ENCODE results near the gene DPP6.

Gene DPP6

DNA sequence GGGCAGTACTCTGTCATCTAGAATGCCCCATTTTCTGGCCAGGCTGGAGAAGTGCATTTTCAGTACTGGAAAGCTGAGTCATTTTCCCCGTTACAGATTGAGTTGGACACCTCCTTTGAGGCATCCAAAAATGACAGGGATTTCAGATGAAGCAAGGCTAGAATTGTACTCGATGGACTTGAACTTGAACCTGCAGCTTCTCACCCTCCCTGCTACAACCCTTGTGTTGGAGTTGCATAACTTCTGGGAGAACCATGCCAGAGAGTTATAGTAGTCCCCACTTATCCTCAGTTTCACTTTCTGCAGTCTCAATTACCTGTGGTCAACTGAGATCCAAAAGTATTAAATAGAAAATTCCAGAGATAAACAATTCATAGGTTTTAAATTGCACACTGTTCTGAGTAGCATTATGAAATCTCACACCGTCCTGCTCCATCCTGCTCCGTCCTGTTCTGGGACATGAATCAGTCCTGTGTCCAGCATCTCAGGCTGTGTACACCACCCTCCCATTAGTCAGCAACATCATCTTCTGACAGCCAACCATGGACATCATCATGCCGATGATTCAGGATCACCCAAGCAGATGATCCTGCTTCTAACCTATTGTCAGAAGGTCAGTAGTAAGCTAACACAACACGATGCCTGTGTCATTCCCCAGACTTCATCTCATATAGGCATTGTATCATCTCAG lies 363.7 kb downstream of the DPP6 start:
- Histone ChIP-seq H3K4me2 (ENCODE audit: low read length) (no peak overlapping the region), H3K56ac (ENCODE audit: low read length) (no peak overlapping the region), H4K8ac (ENCODE audit: low read depth, low read length) (no peak overlapping the region), H3K79me1 (ENCODE audit: low read length) (no peaks in the 10 kb centered on the region), H3K4ac (ENCODE audit: low read depth, low read length) (no peak overlapping the region), H2BK120ac (ENCODE audit: low read depth, low read length) (no peak overlapping the region), H2AK5ac (ENCODE audit: low read length) (no peak overlapping the region), H3K4me3 (ENCODE audit: low read length) (no peak overlapping the region), H3K27ac (ENCODE audit: low read depth, low read length) (no peak overlapping the region), H2BK15ac (replicated peaks; ENCODE audit: low read depth) (no peak overlapping the region), H3K27me3 (ENCODE audit: insufficient read depth, low read length, poor library complexity) (no peaks in the 10 kb centered on the region), H4K5ac (ENCODE audit: low read length) (no peak overlapping the region), H3K79me2 (ENCODE audit: control insufficient read depth, insufficient read depth, low read length) (no peaks in the 10 kb centered on the region), H3K36me3 (ENCODE audit: control insufficient read depth, insufficient read depth, low read length) (no peaks in the 10 kb centered on the region), H3K9ac (ENCODE audit: low read length) (no peak overlapping the region), H3K4me1 (ENCODE audit: control insufficient read depth, low read depth, low read length) (no peaks in the 10 kb centered on the region), H3K23ac (ENCODE audit: low read length) (no peak overlapping the region), H2BK5ac (ENCODE audit: low read length) (no peak overlapping the region), H3K18ac (ENCODE audit: low read length) (no peak overlapping the region)
- WGBS (ENCODE audit: extremely low coverage, insufficient coverage, low lambda C conversion rate), result no CpG with 5 or more reads among the region's 6 CpGs
- no peak for DNase-seq

DNA sequence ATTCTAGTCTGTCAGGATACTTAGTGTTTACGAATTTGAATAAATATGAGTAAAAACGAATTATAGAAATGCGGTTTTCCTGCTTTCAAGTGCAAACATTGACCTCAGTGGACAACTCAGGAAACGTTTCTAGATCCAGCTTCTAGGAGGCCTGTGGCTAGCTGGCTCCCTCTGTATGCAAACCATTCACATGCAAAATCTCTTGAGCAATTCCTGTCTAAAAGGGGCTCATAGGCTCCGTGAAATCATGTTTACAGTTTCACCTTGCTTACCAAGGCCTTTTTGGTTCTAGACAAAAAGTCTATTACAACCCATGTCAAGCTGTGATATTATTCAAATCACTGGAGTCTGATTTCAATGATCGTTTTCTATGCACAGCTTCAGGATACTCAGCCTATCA lies 364.5 kb downstream of the DPP6 start:
- Histone ChIP-seq H3K4me1 (ENCODE audit: control insufficient read depth, low read depth, low read length) (no peaks in the 10 kb centered on the region), H3K27ac (ENCODE audit: low read depth, low read length) (no peak overlapping the region), H4K5ac (ENCODE audit: low read length) (no peak overlapping the region), H3K79me1 (ENCODE audit: low read length) (no peaks in the 10 kb centered on the region), H2BK5ac (ENCODE audit: low read length) (no peak overlapping the region), H2AK5ac (ENCODE audit: low read length) (no peak overlapping the region), H3K4me3 (ENCODE audit: low read length) (no peak overlapping the region), H3K36me3 (ENCODE audit: control insufficient read depth, insufficient read depth, low read length) (no peaks in the 10 kb centered on the region), H3K4me2 (ENCODE audit: low read length) (no peak overlapping the region), H3K23ac (ENCODE audit: low read length) (no peak overlapping the region), H3K79me2 (ENCODE audit: control insufficient read depth, insufficient read depth, low read length) (no peaks in the 10 kb centered on the region), H2BK15ac (replicated peaks; ENCODE audit: low read depth) (no peak overlapping the region), H2BK120ac (ENCODE audit: low read depth, low read length) (no peak overlapping the region), H3K9ac (ENCODE audit: low read length) (no peak overlapping the region), H3K56ac (ENCODE audit: low read length) (no peak overlapping the region), H3K27me3 (ENCODE audit: insufficient read depth, low read length, poor library complexity) (no peaks in the 10 kb centered on the region), H3K4ac (ENCODE audit: low read depth, low read length) (no peak overlapping the region), H4K8ac (ENCODE audit: low read depth, low read length) (no peak overlapping the region), H3K18ac (ENCODE audit: low read length) (no peak overlapping the region)
- no peak for DNase-seq
- no CpG with 5 or more reads among the region's 6 CpGs for WGBS (ENCODE audit: extremely low coverage, insufficient coverage, low lambda C conversion rate)

DNA sequence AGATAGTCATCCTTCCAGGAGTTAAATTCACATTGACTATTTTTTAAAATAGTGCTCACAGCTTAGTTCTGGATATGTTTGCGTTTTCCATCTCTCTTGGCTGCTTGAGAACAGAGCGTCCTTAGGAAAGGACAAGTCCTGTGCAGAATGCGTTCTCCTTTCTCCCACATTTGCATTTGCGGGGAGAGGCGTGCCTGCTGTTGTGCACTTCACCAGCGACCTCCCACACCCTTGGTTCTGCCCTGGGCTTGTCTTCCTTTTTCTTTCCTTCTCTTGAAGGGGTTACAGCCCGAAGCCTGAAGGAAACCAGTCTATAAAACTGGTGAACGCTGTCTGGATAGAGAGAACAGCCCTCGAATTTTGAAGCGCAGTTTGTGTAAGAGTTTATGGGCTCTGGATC lies 367.1 kb downstream of the DPP6 start:
- no peaks in the 10 kb centered on the region for H3K79me1 ChIP-seq (ENCODE audit: low read length)
- no peak overlapping the region for H3K27ac ChIP-seq (ENCODE audit: low read depth, low read length)
- H3K79me2 ChIP-seq (ENCODE audit: control insufficient read depth, insufficient read depth, low read length), result no peaks in the 10 kb centered on the region

DNA sequence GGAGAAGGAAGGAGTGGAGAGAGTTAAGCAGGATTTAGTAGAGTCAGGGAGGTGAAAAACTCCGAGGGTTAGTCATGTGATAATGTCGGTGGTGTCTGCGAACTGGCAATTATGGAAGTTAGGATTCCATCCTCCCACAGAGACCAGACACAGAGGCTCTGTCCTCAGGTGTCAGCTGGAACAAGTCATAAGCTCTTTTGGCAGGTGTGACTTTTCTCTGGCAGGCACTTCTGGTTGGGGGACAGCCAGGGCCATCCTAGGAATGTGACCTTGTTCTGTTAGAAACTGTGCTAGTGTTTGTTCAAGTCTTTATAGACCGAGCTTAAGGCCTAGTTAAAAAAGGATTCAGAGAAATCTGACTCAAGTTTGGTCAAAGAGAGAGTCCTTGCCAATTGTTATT lies 371.0 kb downstream of the DPP6 start:
- Histone ChIP-seq H3K4ac (ENCODE audit: low read depth, low read length) (no peak overlapping the region), H3K27me3 (ENCODE audit: insufficient read depth, low read length, poor library complexity) (no peaks in the 10 kb centered on the region), H3K9ac (ENCODE audit: low read length) (no peak overlapping the region), H3K23ac (ENCODE audit: low read length) (no peak overlapping the region), H4K8ac (ENCODE audit: low read depth, low read length) (no peak overlapping the region), H2BK15ac (replicated peaks; ENCODE audit: low read depth) (no peak overlapping the region), H3K18ac (ENCODE audit: low read length) (no peak overlapping the region), H3K56ac (ENCODE audit: low read length) (no peak overlapping the region), H4K5ac (ENCODE audit: low read length) (no peak overlapping the region), H3K79me2 (ENCODE audit: control insufficient read depth, insufficient read depth, low read length) (no peaks in the 10 kb centered on the region), H3K4me2 (ENCODE audit: low read length) (no peak overlapping the region), H3K79me1 (ENCODE audit: low read length) (no peaks in the 10 kb centered on the region), H2AK5ac (ENCODE audit: low read length) (no peak overlapping the region), H3K4me1 (ENCODE audit: control insufficient read depth, low read depth, low read length) (no peaks in the 10 kb centered on the region), H3K27ac (ENCODE audit: low read depth, low read length) (no peak overlapping the region), H3K4me3 (ENCODE audit: low read length) (no peak overlapping the region), H3K36me3 (ENCODE audit: control insufficient read depth, insufficient read depth, low read length) (no peaks in the 10 kb centered on the region), H2BK120ac (ENCODE audit: low read depth, low read length) (no peak overlapping the region), H2BK5ac (ENCODE audit: low read length) (no peak overlapping the region)
- WGBS (ENCODE audit: extremely low coverage, insufficient coverage, low lambda C conversion rate), result no CpG with 5 or more reads among the region's 4 CpGs
- DNase-seq, result no peak

More for the DNA sequence above, 367.1 kb downstream of the DPP6 start:
- no peak overlapping the region for H3K18ac ChIP-seq (ENCODE audit: low read length)
- no peaks in the 10 kb centered on the region for H3K36me3 ChIP-seq (ENCODE audit: control insufficient read depth, insufficient read depth, low read length)
- no peak overlapping the region for H3K9ac ChIP-seq (ENCODE audit: low read length)
- H3K4me1 ChIP-seq (ENCODE audit: control insufficient read depth, low read depth, low read length), result no peaks in the 10 kb centered on the region
- H4K8ac ChIP-seq (ENCODE audit: low read depth, low read length), result no peak overlapping the region
- no peak for DNase-seq
- no peak overlapping the region for H3K56ac ChIP-seq (ENCODE audit: low read length)
- WGBS (ENCODE audit: extremely low coverage, insufficient coverage, low lambda C conversion rate), result no CpG with 5 or more reads among the region's 10 CpGs
- H2BK120ac ChIP-seq (ENCODE audit: low read depth, low read length), result no peak overlapping the region
- no peaks in the 10 kb centered on the region for H3K27me3 ChIP-seq (ENCODE audit: insufficient read depth, low read length, poor library complexity)
- H3K4me3 ChIP-seq (ENCODE audit: low read length), result no peak overlapping the region
- H3K4me2 ChIP-seq (ENCODE audit: low read length), result no peak overlapping the region
- H3K23ac ChIP-seq (ENCODE audit: low read length), result no peak overlapping the region
- H4K5ac ChIP-seq (ENCODE audit: low read length), result no peak overlapping the region
- no peak overlapping the region for H3K4ac ChIP-seq (ENCODE audit: low read depth, low read length)
- H2AK5ac ChIP-seq (ENCODE audit: low read length), result no peak overlapping the region
- H2BK15ac ChIP-seq (replicated peaks; ENCODE audit: low read depth), result no peak overlapping the region
- no peak overlapping the region for H2BK5ac ChIP-seq (ENCODE audit: low read length)

DNA sequence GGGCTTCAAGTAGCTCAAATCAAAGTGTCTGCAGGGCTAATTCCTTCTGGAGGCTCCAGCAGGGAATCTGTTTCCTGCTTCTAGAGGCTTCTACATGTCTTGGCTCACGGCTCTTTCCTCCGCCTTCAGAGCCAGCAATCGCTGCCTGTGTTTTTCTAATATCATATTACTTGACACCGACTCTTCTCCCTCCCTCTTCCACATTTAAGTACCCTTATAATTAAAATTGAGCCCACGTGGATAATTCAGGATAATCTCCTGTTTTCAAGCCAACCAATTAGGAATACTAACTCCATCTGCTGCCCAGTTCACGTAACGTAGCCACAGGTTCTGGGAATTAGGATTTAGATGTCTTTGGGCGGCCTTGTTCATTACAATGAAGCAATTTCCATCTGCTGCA lies 372.2 kb downstream of the DPP6 start:
- H2BK15ac ChIP-seq (replicated peaks; ENCODE audit: low read depth), result no peak overlapping the region

DNA sequence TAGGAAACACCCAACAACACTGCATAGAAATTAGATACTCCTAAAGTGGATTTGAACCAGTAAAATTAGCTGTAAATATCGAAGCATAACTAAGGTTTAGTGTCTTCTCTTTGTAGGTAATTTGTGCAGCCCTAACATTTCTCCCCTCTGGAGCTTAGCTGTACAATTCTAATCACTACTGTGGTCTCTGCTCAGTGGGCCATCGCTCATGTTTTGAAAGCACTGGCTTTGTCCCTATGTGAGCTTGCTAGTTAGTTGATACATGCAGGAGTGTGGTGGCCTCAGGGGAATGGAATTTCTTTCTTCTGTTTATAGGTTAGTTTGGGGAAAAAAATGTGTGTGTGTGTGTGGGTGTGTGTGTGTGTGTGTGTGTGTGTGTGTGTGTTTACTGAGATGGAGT lies 373.1 kb downstream of the DPP6 start:
- H4K8ac ChIP-seq (ENCODE audit: low read depth, low read length), result no peak overlapping the region
- no peaks in the 10 kb centered on the region for H3K79me2 ChIP-seq (ENCODE audit: control insufficient read depth, insufficient read depth, low read length)
- no peak overlapping the region for H3K4me2 ChIP-seq (ENCODE audit: low read length)
- H3K4ac ChIP-seq (ENCODE audit: low read depth, low read length), result no peak overlapping the region
- no peaks in the 10 kb centered on the region for H3K36me3 ChIP-seq (ENCODE audit: control insufficient read depth, insufficient read depth, low read length)
- H3K4me3 ChIP-seq (ENCODE audit: low read length), result no peak overlapping the region
- H3K4me1 ChIP-seq (ENCODE audit: control insufficient read depth, low read depth, low read length), result no peaks in the 10 kb centered on the region
- H3K56ac ChIP-seq (ENCODE audit: low read length), result no peak overlapping the region
- DNase-seq, result no peak
- no peaks in the 10 kb centered on the region for H3K79me1 ChIP-seq (ENCODE audit: low read length)
- H2AK5ac ChIP-seq (ENCODE audit: low read length), result no peak overlapping the region
- H3K9ac ChIP-seq (ENCODE audit: low read length), result no peak overlapping the region
- no CpG with 5 or more reads among the region's 2 CpGs for WGBS (ENCODE audit: extremely low coverage, insufficient coverage, low lambda C conversion rate)
- no peak overlapping the region for H3K18ac ChIP-seq (ENCODE audit: low read length)
- H3K23ac ChIP-seq (ENCODE audit: low read length), result no peak overlapping the region
- H2BK5ac ChIP-seq (ENCODE audit: low read length), result no peak overlapping the region
- H3K27me3 ChIP-seq (ENCODE audit: insufficient read depth, low read length, poor library complexity), result no peaks in the 10 kb centered on the region
- no peak overlapping the region for H2BK15ac ChIP-seq (replicated peaks; ENCODE audit: low read depth)
- no peak overlapping the region for H3K27ac ChIP-seq (ENCODE audit: low read depth, low read length)
- H2BK120ac ChIP-seq (ENCODE audit: low read depth, low read length), result no peak overlapping the region
- no peak overlapping the region for H4K5ac ChIP-seq (ENCODE audit: low read length)

More for the DNA sequence above, 372.2 kb downstream of the DPP6 start:
- Histone ChIP-seq H3K4me1 (ENCODE audit: control insufficient read depth, low read depth, low read length) (no peaks in the 10 kb centered on the region), H2AK5ac (ENCODE audit: low read length) (no peak overlapping the region), H3K9ac (ENCODE audit: low read length) (no peak overlapping the region), H3K4me2 (ENCODE audit: low read length) (no peak overlapping the region), H3K79me1 (ENCODE audit: low read length) (no peaks in the 10 kb centered on the region), H3K36me3 (ENCODE audit: control insufficient read depth, insufficient read depth, low read length) (no peaks in the 10 kb centered on the region), H3K56ac (ENCODE audit: low read length) (no peak overlapping the region), H2BK5ac (ENCODE audit: low read length) (no peak overlapping the region), H3K18ac (ENCODE audit: low read length) (no peak overlapping the region), H4K8ac (ENCODE audit: low read depth, low read length) (no peak overlapping the region), H3K4ac (ENCODE audit: low read depth, low read length) (no peak overlapping the region), H3K79me2 (ENCODE audit: control insufficient read depth, insufficient read depth, low read length) (no peaks in the 10 kb centered on the region), H3K27ac (ENCODE audit: low read depth, low read length) (no peak overlapping the region), H3K23ac (ENCODE audit: low read length) (no peak overlapping the region), H2BK120ac (ENCODE audit: low read depth, low read length) (no peak overlapping the region), H3K4me3 (ENCODE audit: low read length) (no peak overlapping the region), H3K27me3 (ENCODE audit: insufficient read depth, low read length, poor library complexity) (no peaks in the 10 kb centered on the region), H4K5ac (ENCODE audit: low read length) (no peak overlapping the region)
- WGBS (ENCODE audit: extremely low coverage, insufficient coverage, low lambda C conversion rate), result no CpG with 5 or more reads among the region's 8 CpGs
- DNase-seq, result no peak
